HG03457 (cell line): ENCODE measurements around the gene FNIP2.
"Not testable (repeated sequence)": the region's sequence is repeated elsewhere in the genome, so short reads cannot be mapped to it uniquely, and the experiment has no call there.

Source experiments
- ATAC-seq: cut with Tn5 transposase; IDR thresholded peaks from one replicate; pipeline ENCODE4 v1.9.1; 2021; ENCODE audit warnings: moderate number of reproducible peaks; ENCODE audit not compliant: unreplicated experiment

The FNIP2 gene

GRCh38 chr4:158812543-158812942 is 43.7 kb downstream of the FNIP2 start:
- ATAC-seq = no peak

- ATAC-seq = no peak
These were observed 44.3 kb downstream of the FNIP2 start for GRCh38 chr4:158813113-158813512.

GRCh38 chr4:158814207-158814606 is 45.4 kb downstream of the FNIP2 start:
- ATAC-seq = no peak

- ATAC-seq = no peak
These were observed 46.0 kb downstream of the FNIP2 start for GRCh38 chr4:158814636-158815330.

GRCh38 chr4:158816955-158817354 is 48.1 kb downstream of the FNIP2 start:
- ATAC-seq = no peak

- ATAC-seq = peak; percentile 50
These were observed 48.9 kb downstream of the FNIP2 start for GRCh38 chr4:158817562-158818296.

GRCh38 chr4:158818560-158819140 is 49.8 kb downstream of the FNIP2 start:
- ATAC-seq = no peak

- no peak for ATAC-seq
These were observed 51.3 kb downstream of the FNIP2 start for GRCh38 chr4:158819942-158820786.

- no peak for ATAC-seq
These were observed 52.6 kb downstream of the FNIP2 start for GRCh38 chr4:158821228-158821971.

GRCh38 chr4:158822348-158822747 is 53.5 kb downstream of the FNIP2 start:
- ATAC-seq = no peak

GRCh38 chr4:158823461-158823873 is 54.6 kb downstream of the FNIP2 start:
- ATAC-seq = no peak

- no peak for ATAC-seq
These were observed 55.8 kb downstream of the FNIP2 start for GRCh38 chr4:158824425-158825274.

GRCh38 chr4:158825433-158826036 is 56.7 kb downstream of the FNIP2 start:
- no peak for ATAC-seq

- peak; percentile 54 for ATAC-seq
These were observed 57.2 kb downstream of the FNIP2 start for GRCh38 chr4:158826057-158826456.

GRCh38 chr4:158826882-158827281 is 58.1 kb downstream of the FNIP2 start:
- no peak for ATAC-seq

- no peak for ATAC-seq
These were observed 58.7 kb downstream of the FNIP2 start for GRCh38 chr4:158827543-158827981.

- not testable (repeated sequence) for ATAC-seq
These were observed 59.3 kb downstream of the FNIP2 start for GRCh38 chr4:158828151-158828550.

GRCh38 chr4:158829254-158829653 is 60.4 kb downstream of the FNIP2 start:
- ATAC-seq = no peak

- ATAC-seq = no peak
These were observed 64.8 kb downstream of the FNIP2 start for GRCh38 chr4:158833602-158834001.
